Caco-2 (cell line): Measurements from ENCODE around the gene ZNF136. TPM values are rescaled to one million over a fixed set of nuclear protein-coding genes. Genes with fewer than 3 reads are reported as not detected.

ENCODE experiments used
- total RNA-seq: library from RNA; stranded (reverse); gene quantifications from 2 replicates; pipeline ENCODE4 v1.2.3, GENCODE V29; 2022

ZNF136 gene
- total RNA-seq, 1 experiment from 2014 or later, result 3.6 TPM

Other genes starting within 250 kb of the ZNF136 start
- gene ZNF700, start 238.0 kb upstream of the ZNF136 start, total RNA-seq, result 8.5 and 9.7 TPM in 2 replicates
- 0.84 and 2.7 TPM in 2 replicates for gene ZNF763, start 198.1 kb upstream of the ZNF136 start, total RNA-seq
- 0.75 and 1.3 TPM in 2 replicates for gene ZNF433, start 127.4 kb upstream of the ZNF136 start, total RNA-seq
- gene ZNF878, start 110.1 kb upstream of the ZNF136 start, total RNA-seq, result 0.32 and 0.60 TPM in 2 replicates
- 0.72 and 1.0 TPM in 2 replicates for gene ZNF844, start 98.4 kb upstream of the ZNF136 start, total RNA-seq
- 5.8 TPM in 2 replicates for gene ZNF20, start 22.7 kb upstream of the ZNF136 start, total RNA-seq
- not detected in 2 replicates for gene ZNF625, start 6.4 kb upstream of the ZNF136 start, total RNA-seq
- gene ZNF44, start 131.8 kb downstream of the ZNF136 start, total RNA-seq, result 6.7 and 8.0 TPM in 2 replicates
- gene ZNF563, start 170.5 kb downstream of the ZNF136 start, total RNA-seq, result 3.0 and 3.4 TPM in 2 replicates
- 1.9 and 3.1 TPM in 2 replicates for gene ZNF442, start 202.6 kb downstream of the ZNF136 start, total RNA-seq
- gene ZNF799, start 238.2 kb downstream of the ZNF136 start, total RNA-seq, result 7.4 and 8.0 TPM in 2 replicates